ENCODE measurements around the gene PACRG.

DNA sequence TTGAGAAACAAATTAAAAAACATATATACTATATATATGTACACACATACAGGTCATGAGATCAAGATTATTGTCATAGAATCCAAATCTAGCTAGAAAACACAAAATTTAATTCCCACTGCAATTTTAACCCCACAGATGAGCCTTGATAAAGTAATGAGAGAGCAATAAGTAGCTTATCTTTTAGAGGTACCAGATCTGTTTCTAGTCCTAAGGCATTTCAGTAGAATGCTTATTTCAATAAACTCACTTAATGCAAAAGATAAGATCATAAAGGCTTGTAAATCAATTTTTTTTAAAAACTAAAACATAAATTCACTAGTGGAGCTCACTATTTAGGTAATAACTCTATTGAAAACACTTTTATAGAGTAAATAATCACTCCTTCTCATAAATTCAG lies 47.4 kb upstream of the PACRG start:
- TF ChIP-seq ZNF563 (CRISPR knock-in tag; IDR thresholded peaks at IDR 0.05) (no peak), RAD21 (CRISPR knock-in tag; IDR thresholded peaks at IDR 0.05) (no peak)
